H9 (cell line): ENCODE results near the gene PCYT1B. TPM values are rescaled to one million over a fixed set of nuclear protein-coding genes. Genes with fewer than 3 reads are reported as not detected.

Experiments
- DNase-seq: peaks from one replicate; pipeline ENCODE4 v3.0.0-alpha.2; 2017
- H2AFZ ChIP-seq: one replicate; pipeline ENCODE4 v1.6.1; 2013; ENCODE audit warnings: mild to moderate bottlenecking, low read length, control low read depth, moderate library complexity
- H2AK5ac ChIP-seq: 2 replicates; pipeline ENCODE4 v1.6.1; 2013; ENCODE audit warnings: low read length, control low read depth, mixed read lengths; ENCODE audit not compliant: insufficient read length
- H2BK120ac ChIP-seq: one replicate; pipeline ENCODE4 v1.6.1; 2013; ENCODE audit warnings: low read depth, mild to moderate bottlenecking, low read length, control low read depth, inconsistent platforms; ENCODE audit not compliant: poor library complexity, severe bottlenecking
- H2BK12ac ChIP-seq: 2 replicates; pipeline ENCODE4 v1.6.1; 2013; ENCODE audit warnings: low read length, control low read depth, mixed read lengths, low read depth; ENCODE audit not compliant: insufficient read length
- H2BK15ac ChIP-seq: 2 replicates; pipeline ENCODE4 v1.6.1; 2013; ENCODE audit warnings: low read depth, low read length, control low read depth
- H2BK20ac ChIP-seq: one replicate; pipeline ENCODE4 v1.6.1; 2013; ENCODE audit warnings: low read depth, mild to moderate bottlenecking, low read length, control low read depth, inconsistent platforms; ENCODE audit not compliant: poor library complexity, severe bottlenecking
- H2BK5ac ChIP-seq: 2 replicates; pipeline ENCODE4 v1.6.1; 2013; ENCODE audit warnings: low read length, control low read depth, mixed read lengths; ENCODE audit not compliant: insufficient read length
- H3K14ac ChIP-seq: 2 replicates; pipeline ENCODE4 v1.6.1; 2013; ENCODE audit warnings: low read length, control low read depth; ENCODE audit not compliant: insufficient read depth
- H3K18ac ChIP-seq: 2 replicates; pipeline ENCODE4 v1.6.1; 2013; ENCODE audit warnings: low read depth, mild to moderate bottlenecking, mixed read lengths, low read length, control low read depth; ENCODE audit not compliant: insufficient read length
- H3K23ac ChIP-seq: 2 replicates; pipeline ENCODE4 v1.6.1; 2013; ENCODE audit warnings: low read length, control low read depth, mixed read lengths, low read depth; ENCODE audit not compliant: insufficient read length
- H3K23me2 ChIP-seq: 2 replicates; pipeline ENCODE4 v1.6.1; 2013; ENCODE audit warnings: low read depth, mild to moderate bottlenecking, mixed read lengths, low read length, control low read depth; ENCODE audit not compliant: insufficient read length, poor library complexity, severe bottlenecking
- H3K27ac ChIP-seq: 2 replicates; pipeline ENCODE4 v1.5.1; 2013; ENCODE audit warnings: low read length, control low read depth, mixed read lengths, low read depth; ENCODE audit not compliant: insufficient read length
- H3K27me3 ChIP-seq: 2 replicates; pipeline ENCODE4 v1.6.1; 2013; ENCODE audit warnings: low read length, control low read depth, inconsistent platforms; ENCODE audit not compliant: insufficient read depth
- H3K4ac ChIP-seq: 2 replicates; pipeline ENCODE4 v1.6.1; 2013; ENCODE audit warnings: low read depth, mild to moderate bottlenecking, control low read depth, inconsistent platforms, low read length, moderate library complexity
- H3K4me1 ChIP-seq: 2 replicates; pipeline ENCODE4 v1.6.1; 2013; ENCODE audit warnings: low read length, control low read depth, inconsistent platforms; ENCODE audit not compliant: insufficient read depth
- H3K4me2 ChIP-seq: 2 replicates; pipeline ENCODE4 v1.6.1; 2013; ENCODE audit warnings: low read length, control low read depth, mixed read lengths; ENCODE audit not compliant: insufficient read length, insufficient read depth
- H3K56ac ChIP-seq: 2 replicates; pipeline ENCODE4 v1.6.1; 2013; ENCODE audit warnings: low read depth, mild to moderate bottlenecking, mixed read lengths, low read length, control low read depth; ENCODE audit not compliant: insufficient read length
- H3K79me1 ChIP-seq: 2 replicates; pipeline ENCODE4 v1.6.1; 2013; ENCODE audit warnings: low read depth, mild to moderate bottlenecking, moderate library complexity, low read length, control low read depth, inconsistent platforms; ENCODE audit not compliant: insufficient read depth, poor library complexity, severe bottlenecking
- H3K79me2 ChIP-seq: 2 replicates; pipeline ENCODE4 v1.6.1; 2013; ENCODE audit warnings: low read length, control low read depth, inconsistent platforms; ENCODE audit not compliant: insufficient read depth
- H3K9ac ChIP-seq: 2 replicates; pipeline ENCODE4 v1.6.1; 2013; ENCODE audit warnings: low read length, control low read depth, mixed read lengths; ENCODE audit not compliant: insufficient read length; ENCODE audit errors: extremely low read depth
- H3K9me3 ChIP-seq: one replicate; pipeline ENCODE4 v1.6.1; 2013; ENCODE audit warnings: low read depth, low read length, inconsistent platforms; ENCODE audit not compliant: control insufficient read depth
- H3T11ph ChIP-seq: one replicate; pipeline ENCODE4 v1.6.1; 2013; ENCODE audit warnings: mild to moderate bottlenecking, low read length, control low read depth, inconsistent platforms
- H4K20me1 ChIP-seq: one replicate; pipeline ENCODE4 v1.6.1; 2013; ENCODE audit not compliant: control insufficient read depth, insufficient read length, insufficient read depth
- H4K5ac ChIP-seq: 2 replicates; pipeline ENCODE4 v1.6.1; 2013; ENCODE audit warnings: low read depth, mild to moderate bottlenecking, mixed read lengths, low read length, control low read depth; ENCODE audit not compliant: insufficient read length
- H4K8ac ChIP-seq: replicated peaks from 2 replicates; pipeline ENCODE4 v1.6.1; 2013; ENCODE audit warnings: low read length, control low read depth, mixed read lengths, low read depth; ENCODE audit not compliant: insufficient read length
- H4K91ac ChIP-seq: 2 replicates; pipeline ENCODE4 v1.6.1; 2013; ENCODE audit warnings: low read depth, mild to moderate bottlenecking, moderate library complexity, mixed read lengths, low read length, control low read depth; ENCODE audit not compliant: insufficient read length
- H3K27ac Mint-ChIP-seq, 3 experiments: 2 replicates in 2 of 3; 3 replicates in 1 of 3; pipeline ENCODE4 v1.8.0; 2020 to 2021; ENCODE audit warnings: mixed read lengths in 3 of 3, mild to moderate bottlenecking in 1 of 3, moderate library complexity in 1 of 3
- H3K27me3 Mint-ChIP-seq: 2 replicates; pipeline ENCODE4 v1.8.0; 2021; ENCODE audit warnings: low read depth, mild to moderate bottlenecking, moderate library complexity, mixed read lengths
- H3K36me3 Mint-ChIP-seq, 3 experiments: 2 replicates in 2 of 3; 3 replicates in 1 of 3; pipeline ENCODE4 v1.8.0; 2020 to 2021; ENCODE audit warnings: low read depth in 3 of 3, mixed read lengths in 3 of 3; ENCODE audit not compliant: insufficient read depth in 1 of 3
- H3K4me1 Mint-ChIP-seq, 2 experiments: 2 replicates each; pipeline ENCODE4 v1.8.0; 2020; ENCODE audit warnings: mixed read lengths in 2 of 2
- H3K4me3 Mint-ChIP-seq, 2 experiments: 2 replicates in 1 of 2; 3 replicates in 1 of 2; pipeline ENCODE4 v1.8.0; 2020 to 2021; ENCODE audit warnings: mild to moderate bottlenecking in 2 of 2, mixed read lengths in 2 of 2, moderate library complexity in 1 of 2
- H3K9me3 Mint-ChIP-seq, 2 experiments: 2 replicates in 1 of 2; 3 replicates in 1 of 2; pipeline ENCODE4 v1.8.0; 2020; ENCODE audit warnings: mild to moderate bottlenecking in 2 of 2, mixed read lengths in 2 of 2, moderate library complexity in 1 of 2
- CTCF ChIP-seq: fragments of 200-600 bp; sonication (generic); conservative IDR thresholded peaks from 3 replicates; pipeline ENCODE4 v1.8.0; 2021; ENCODE audit warnings: antibody characterized with exemption, mild to moderate bottlenecking
- WGBS: extraction: QIAGEN DNeasy Blood & Tissue Kit; methylation state at CpG from one replicate; pipeline ENCODE4 v1.1.7; 2013; ENCODE audit warnings: missing lambda C conversion rate, low lambda C conversion rate, mixed read lengths; ENCODE audit not compliant: insufficient read length; ENCODE audit errors: extremely low coverage; 5-methylcytosine and 5-hydroxymethylcytosine counted together
- total RNA-seq: library from RNA; stranded (reverse); gene quantifications from 2 replicates; pipeline ENCODE4 v1.2.1, GENCODE V29; 2021

PCYT1B gene
- total RNA-seq, 1 experiment from 2014 or later, result 29.1 TPM

GRCh38 chrX:24553011-24553410, 94.1 kb downstream of the PCYT1B start:
- H4K8ac ChIP-seq, result no peak overlapping the region
- no peak overlapping the region for H2BK120ac ChIP-seq
- H4K5ac ChIP-seq, result no peak overlapping the region
- H4K20me1 ChIP-seq, result no peaks in the 10 kb centered on the region
- H3K23me2 ChIP-seq, result no peaks in the 10 kb centered on the region
- H2BK20ac ChIP-seq, result no peak overlapping the region
- Mint-ChIP-seq H3K4me3 (no peak overlapping the region), H3K27ac (no peak overlapping the region), H3K9me3 (no peaks in the 10 kb centered on the region), H3K27me3 (no peaks in the 10 kb centered on the region), H3K36me3 (no peaks in the 10 kb centered on the region), H3K4me1 (peaks cover 18% of the 10 kb centered on the region in 2 experiments)
- H3K27me3 ChIP-seq, result no peaks in the 10 kb centered on the region
- no peak overlapping the region for H3K23ac ChIP-seq
- no peak overlapping the region for H2BK12ac ChIP-seq
- H3K4me1 ChIP-seq, result no peaks in the 10 kb centered on the region
- H3K79me2 ChIP-seq, result no peaks in the 10 kb centered on the region
- no peak overlapping the region for H3K56ac ChIP-seq
- H3K14ac ChIP-seq, result no peak overlapping the region
- H3K79me1 ChIP-seq, result no peaks in the 10 kb centered on the region
- H2BK5ac ChIP-seq, result no peak overlapping the region
- no peak overlapping the region for H4K91ac ChIP-seq
- no peak overlapping the region for H2BK15ac ChIP-seq
- no peak for TF ChIP-seq CTCF
- no peak overlapping the region for H2AK5ac ChIP-seq
- no peaks in the 10 kb centered on the region for H3K9me3 ChIP-seq
- H3K9ac ChIP-seq, result no peak overlapping the region
- no CpG with 5 or more reads among the region's 4 CpGs for WGBS
- no peak overlapping the region for H3T11ph ChIP-seq
- no peak overlapping the region for H3K4me2 ChIP-seq
- no peak for DNase-seq
- no peak overlapping the region for H2AFZ ChIP-seq
- no peak overlapping the region for H3K27ac ChIP-seq
- H3K4ac ChIP-seq, result no peak overlapping the region
- no peak overlapping the region for H3K18ac ChIP-seq
